ENCODE measurements around the gene SORL1. TPM values are rescaled to one million over a fixed set of nuclear protein-coding genes. Genes with fewer than 3 reads are reported as not detected.
"Not testable (repeated sequence)": the region's sequence is repeated elsewhere in the genome, so short reads cannot be mapped to it uniquely, and the experiment has no call there.

Gene SORL1
- total and polyA plus RNA-seq, 2 experiments from 2014 or later, result 6.4 to 18.2 TPM

DNA sequence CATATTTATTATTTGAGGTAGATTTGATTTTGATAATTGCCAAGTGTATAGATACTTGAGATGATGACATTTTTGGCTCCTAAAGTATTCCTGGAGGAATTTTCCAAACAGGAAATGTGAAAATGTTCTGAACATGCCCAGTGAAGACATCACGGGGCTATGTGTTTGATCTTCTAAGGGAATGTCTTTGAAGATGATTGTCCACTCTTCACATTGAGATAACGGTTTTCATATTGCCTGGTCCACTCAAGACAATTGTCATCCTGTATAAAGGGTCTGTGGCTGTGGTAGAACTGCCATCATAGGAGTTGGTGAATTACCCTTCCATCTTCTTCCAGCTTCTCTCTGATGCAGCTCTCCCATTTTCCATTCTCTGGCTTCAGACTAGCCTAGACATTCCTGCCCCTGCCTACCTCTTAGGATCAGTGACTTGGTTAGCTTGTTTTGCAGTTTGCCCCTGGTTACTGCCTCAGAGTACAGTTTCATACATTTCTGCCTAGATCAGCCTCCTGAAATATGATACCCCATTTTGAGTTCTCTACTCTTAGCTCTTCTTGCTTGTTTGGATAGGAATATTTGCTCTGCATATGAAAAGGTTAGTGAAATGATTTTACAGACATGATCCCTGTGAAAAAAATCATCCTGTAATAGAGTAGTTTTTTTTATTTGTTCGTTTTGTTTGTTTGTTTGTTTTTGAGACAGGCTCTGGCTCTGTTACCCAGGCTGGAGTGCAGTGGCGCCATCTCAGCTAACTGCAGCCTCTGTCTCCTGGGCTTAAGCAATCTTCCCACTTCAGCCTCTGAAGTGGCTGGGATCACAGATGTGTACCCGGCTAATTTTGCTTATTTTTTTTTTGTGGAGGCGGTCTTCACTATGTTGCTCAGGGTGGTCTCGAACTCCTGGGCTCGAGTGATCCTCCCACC is 112.0 kb downstream of the SORL1 start:
- H3K27ac ChIP-seq, result no peak overlapping the region
- H3K4me1 ChIP-seq (ENCODE audit: low read depth), result peaks cover 14% of the 10 kb centered on the region
- H3K36me3 ChIP-seq, result no peaks in the 10 kb centered on the region
- DNase-seq (ENCODE audit: low read depth in 1 of 2, low spot score in 1 of 2), result no peak
- no peak overlapping the region for H3K4me3 ChIP-seq
- H3K9me3 ChIP-seq (ENCODE audit: low read depth), result no peaks in the 10 kb centered on the region
- no peaks in the 10 kb centered on the region for H3K27me3 ChIP-seq
- TF ChIP-seq, protein P1, sequence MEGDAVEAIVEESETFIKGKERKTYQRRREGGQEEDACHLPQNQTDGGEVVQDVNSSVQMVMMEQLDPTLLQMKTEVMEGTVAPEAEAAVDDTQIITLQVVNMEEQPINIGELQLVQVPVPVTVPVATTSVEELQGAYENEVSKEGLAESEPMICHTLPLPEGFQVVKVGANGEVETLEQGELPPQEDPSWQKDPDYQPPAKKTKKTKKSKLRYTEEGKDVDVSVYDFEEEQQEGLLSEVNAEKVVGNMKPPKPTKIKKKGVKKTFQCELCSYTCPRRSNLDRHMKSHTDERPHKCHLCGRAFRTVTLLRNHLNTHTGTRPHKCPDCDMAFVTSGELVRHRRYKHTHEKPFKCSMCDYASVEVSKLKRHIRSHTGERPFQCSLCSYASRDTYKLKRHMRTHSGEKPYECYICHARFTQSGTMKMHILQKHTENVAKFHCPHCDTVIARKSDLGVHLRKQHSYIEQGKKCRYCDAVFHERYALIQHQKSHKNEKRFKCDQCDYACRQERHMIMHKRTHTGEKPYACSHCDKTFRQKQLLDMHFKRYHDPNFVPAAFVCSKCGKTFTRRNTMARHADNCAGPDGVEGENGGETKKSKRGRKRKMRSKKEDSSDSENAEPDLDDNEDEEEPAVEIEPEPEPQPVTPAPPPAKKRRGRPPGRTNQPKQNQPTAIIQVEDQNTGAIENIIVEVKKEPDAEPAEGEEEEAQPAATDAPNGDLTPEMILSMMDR (IDR thresholded peaks at IDR 0.05; ENCODE audit: low read depth, low read length), result no peak

DNA sequence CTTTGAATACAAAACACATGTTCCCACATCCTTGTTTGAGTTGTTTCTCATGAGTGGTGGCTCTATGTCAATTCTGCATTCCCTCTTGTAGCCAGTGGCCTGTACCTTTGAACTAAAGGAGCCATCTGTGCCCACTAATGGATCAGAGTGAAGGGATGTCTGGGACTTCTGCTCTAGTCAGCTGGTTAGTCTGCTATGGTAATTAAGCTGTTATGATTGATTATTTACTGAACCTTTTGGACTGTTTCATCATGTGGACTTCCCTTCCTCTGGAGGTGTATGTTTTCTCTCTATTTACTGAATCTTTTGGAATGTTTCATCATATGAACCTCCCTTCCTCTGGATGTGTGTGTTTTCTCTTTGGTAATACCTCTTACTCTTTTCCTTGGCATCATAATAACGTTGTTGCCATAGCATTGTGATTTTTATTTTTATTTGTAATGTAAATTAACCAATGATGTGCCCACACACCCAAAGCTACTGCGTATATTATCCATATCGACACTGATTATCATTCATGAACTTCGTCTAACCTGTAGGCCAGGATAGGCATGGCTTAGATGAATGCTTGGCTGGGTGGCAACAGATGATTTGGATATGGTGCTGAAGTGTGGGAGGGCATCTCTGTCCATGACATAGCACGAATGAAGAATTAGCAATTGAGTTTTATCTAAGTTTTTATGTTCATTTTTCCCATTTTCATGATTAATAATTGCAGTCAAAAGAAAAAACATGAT is 113.0 kb downstream of the SORL1 start:
- Histone ChIP-seq H3K27me3 (no peaks in the 10 kb centered on the region), H3K36me3 (no peaks in the 10 kb centered on the region), H3K4me3 (no peak overlapping the region), H3K4me1 (ENCODE audit: low read depth) (peaks cover 14% of the 10 kb centered on the region), H3K27ac (no peak overlapping the region), H3K9me3 (ENCODE audit: low read depth) (no peaks in the 10 kb centered on the region)
- no peak for DNase-seq (ENCODE audit: low read depth in 1 of 2, low spot score in 1 of 2)
- TF ChIP-seq, protein P1 (IDR thresholded peaks at IDR 0.05; ENCODE audit: low read depth, low read length), result no peak

DNA sequence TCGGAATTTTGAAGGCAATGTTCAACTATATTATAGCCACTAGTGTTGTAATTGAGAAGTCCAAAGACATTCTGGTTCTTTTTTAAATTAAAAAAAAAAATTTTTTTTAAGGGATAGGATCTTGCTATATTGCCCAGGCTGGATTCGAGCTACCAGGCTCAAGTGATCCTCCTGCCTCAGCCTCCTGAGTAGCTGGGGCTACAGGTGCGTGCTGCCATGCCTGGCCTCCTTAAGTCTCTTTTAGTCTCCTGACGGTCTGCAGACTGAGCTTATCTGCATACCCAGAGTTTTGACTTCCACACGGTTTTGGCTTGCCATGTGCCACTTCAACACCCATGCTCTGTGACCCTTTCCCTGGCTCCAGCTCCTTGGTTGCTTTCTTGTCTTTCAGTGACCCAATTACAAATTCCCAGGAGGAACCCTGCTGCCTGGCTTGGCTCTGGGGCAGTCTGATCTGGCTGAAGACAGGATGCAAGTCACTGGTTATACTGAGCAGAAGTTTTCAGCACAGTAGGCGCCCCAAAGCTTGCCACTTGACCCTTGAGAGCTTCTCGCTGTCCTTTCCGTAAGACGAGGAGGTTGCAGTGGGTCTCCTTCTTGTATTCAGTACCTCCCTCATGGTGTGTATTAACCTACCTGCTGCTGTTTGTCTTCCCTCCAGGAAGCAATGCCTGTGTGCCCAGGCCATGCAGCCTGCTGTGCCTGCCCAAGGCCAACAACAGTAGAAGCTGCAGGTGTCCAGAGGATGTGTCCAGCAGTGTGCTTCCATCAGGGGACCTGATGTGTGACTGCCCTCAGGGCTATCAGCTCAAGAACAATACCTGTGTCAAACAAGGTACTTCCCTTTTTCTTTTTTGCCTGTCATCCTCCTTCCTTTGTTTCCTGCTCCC is 114.4 kb downstream of the SORL1 start:
- Histone ChIP-seq H3K27ac (no peak overlapping the region), H3K9me3 (ENCODE audit: low read depth) (no peaks in the 10 kb centered on the region), H3K4me3 (no peak overlapping the region), H3K4me1 (ENCODE audit: low read depth) (peaks cover 14% of the 10 kb centered on the region), H3K27me3 (no peaks in the 10 kb centered on the region), H3K36me3 (no peaks in the 10 kb centered on the region)
- TF ChIP-seq, protein P1 (IDR thresholded peaks at IDR 0.05; ENCODE audit: low read depth, low read length), result no peak
- DNase-seq (ENCODE audit: low read depth in 1 of 2, low spot score in 1 of 2), result no peak

DNA sequence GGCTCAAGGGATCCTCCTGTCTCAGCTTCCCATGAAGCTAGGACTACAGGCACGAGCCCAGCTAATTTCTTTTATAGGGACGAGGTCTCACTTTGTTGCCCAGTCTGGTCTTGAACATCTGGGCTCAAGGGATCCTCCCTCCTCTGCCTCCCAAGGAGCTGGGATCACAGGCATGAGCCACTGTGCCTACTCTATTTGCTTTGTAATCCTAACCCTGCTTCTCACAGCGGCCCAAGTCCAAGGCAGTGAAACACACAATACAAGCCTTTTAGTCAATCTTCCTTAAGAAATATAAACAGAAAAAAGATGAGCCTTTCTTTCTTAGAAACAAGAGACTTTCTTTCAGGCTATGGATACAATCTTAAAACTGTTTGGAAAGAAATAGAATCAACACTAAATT is 115.9 kb downstream of the SORL1 start:
- Histone ChIP-seq H3K4me3 (no peak overlapping the region), H3K4me1 (ENCODE audit: low read depth) (peaks cover 7% of the 10 kb centered on the region), H3K27me3 (no peaks in the 10 kb centered on the region), H3K27ac (no peak overlapping the region), H3K9me3 (ENCODE audit: low read depth) (no peaks in the 10 kb centered on the region), H3K36me3 (no peaks in the 10 kb centered on the region)
- TF ChIP-seq, protein P1 (IDR thresholded peaks at IDR 0.05; ENCODE audit: low read depth, low read length), result no peak
- DNase-seq (ENCODE audit: low read depth in 1 of 2, low spot score in 1 of 2), result no peak

GRCh38 chr11:121569332-121570299 is 117.5 kb downstream of the SORL1 start:
- not testable (repeated sequence) for H3K4me1 ChIP-seq (ENCODE audit: low read depth); H3K4me3 ChIP-seq; H3K27ac ChIP-seq; H3K9me3 ChIP-seq (ENCODE audit: low read depth); H3K36me3 ChIP-seq; H3K27me3 ChIP-seq; DNase-seq (ENCODE audit: low read depth in 1 of 2, low spot score in 1 of 2)

All from cardiac muscle cell (in vitro differentiated cells and primary cell).